Measurements from ENCODE around the gene UBE2F.
"Not testable (repeated sequence)": the region's sequence is repeated elsewhere in the genome, so short reads cannot be mapped to it uniquely, and the experiment has no call there.

Gene UBE2F

GRCh38 chr2:237944302-237944701, 22.5 kb upstream of the UBE2F start:
- DNase-seq (ENCODE audit: low spot score), result no peak

- DNase-seq (ENCODE audit: low spot score), result no peak
Measured at GRCh38 chr2:237946423-237946822, 20.4 kb upstream of the UBE2F start.

- DNase-seq (ENCODE audit: low spot score), result not testable (repeated sequence)
Measured at GRCh38 chr2:237951354-237951753, 15.5 kb upstream of the UBE2F start.

- no peak for DNase-seq (ENCODE audit: low spot score)
Measured at GRCh38 chr2:237951878-237952277, 14.9 kb upstream of the UBE2F start.

DNA sequence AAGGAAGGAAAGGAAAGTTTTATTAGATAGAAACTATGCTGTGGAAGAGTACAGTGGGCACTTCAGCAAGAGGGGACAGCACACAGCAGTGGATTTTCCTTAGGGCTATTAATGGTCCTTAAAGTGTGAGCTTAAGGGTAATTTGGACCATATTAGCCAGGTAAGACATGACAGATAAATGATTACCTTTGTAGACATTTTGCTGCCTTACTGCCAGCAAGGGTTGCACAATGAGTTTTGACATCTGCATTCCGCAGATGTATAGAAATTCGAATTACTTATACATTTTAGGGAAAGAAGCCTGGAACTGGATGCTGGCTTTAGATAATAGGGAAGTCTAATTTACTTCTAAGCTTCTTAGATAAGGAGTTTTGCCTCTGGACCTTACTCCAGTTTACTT, 14.0 kb upstream of the UBE2F start:
- DNase-seq (ENCODE audit: low spot score), result no peak

DNA sequence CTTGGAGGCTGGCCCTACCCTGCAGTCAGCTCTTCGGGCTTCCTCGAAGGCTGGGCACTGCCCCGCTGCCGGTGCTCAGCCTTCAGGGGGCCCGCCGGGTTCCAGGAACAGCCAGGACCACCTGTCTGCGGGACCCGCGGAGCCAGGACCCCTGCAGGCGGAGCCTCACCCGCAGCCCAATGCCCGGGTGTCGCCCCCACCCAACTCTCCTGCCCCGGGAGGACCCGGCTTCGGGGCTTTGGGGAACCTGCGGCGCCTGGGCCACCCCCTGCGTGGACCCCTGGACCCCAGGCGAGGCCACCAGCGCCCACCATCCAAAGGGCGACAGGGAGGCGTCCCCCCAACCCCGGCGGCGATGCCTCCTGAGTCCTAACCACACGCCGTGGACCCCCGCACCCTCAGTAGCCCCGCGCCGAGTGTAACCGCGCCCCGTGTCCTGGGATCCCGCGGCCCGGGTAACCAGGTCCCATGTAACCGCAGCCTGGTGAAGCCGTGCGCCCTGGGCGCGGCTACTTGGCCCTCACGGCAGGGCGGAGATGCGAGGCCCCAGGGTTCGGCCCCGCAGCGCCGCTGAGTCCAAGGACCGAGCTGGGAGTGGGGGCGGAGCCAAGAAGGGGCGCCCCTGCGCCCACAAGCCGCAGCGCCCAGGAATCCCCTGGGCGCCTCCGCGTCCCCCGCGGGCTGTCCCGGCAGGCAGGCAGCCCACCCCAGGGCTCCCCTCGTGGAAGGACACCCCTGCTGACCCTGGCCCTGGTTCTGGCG, 11.0 kb upstream of the UBE2F start:
- no peak for DNase-seq (ENCODE audit: low spot score)

GRCh38 chr2:237956402-237956736, 10.4 kb upstream of the UBE2F start:
- DNase-seq (ENCODE audit: low spot score), result no peak

GRCh38 chr2:237961637-237962036, 5.2 kb upstream of the UBE2F start:
- DNase-seq (ENCODE audit: low spot score), result no peak

- no peak for DNase-seq (ENCODE audit: low spot score)
Measured at GRCh38 chr2:237962432-237963084, 4.3 kb upstream of the UBE2F start.

DNA sequence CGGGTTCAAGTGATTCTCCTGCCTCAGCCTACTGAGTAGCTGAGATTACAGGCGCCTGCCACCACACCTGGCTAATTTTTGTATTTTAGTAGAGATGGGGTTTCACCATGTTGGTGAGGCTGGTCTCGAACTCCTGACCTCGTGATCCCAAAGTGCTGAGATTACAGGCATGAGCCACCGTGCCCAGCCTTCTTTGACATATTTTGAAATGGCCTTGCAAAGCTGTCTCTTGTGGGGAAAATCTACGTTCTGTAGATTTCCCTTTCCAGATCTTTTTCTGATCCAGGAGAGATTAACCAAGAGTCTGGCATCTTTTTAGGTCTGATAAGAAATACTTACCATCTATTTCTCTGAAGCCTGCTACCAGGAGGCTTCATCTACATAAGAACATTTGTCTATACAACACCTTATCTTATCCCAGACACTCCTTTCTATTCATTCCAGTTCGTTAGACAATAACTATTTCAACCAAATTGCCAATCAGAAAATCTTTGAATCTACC, 3.3 kb upstream of the UBE2F start:
- not testable (repeated sequence) for DNase-seq (ENCODE audit: low spot score)

- no peak for DNase-seq (ENCODE audit: low spot score)
Measured at GRCh38 chr2:237964194-237964577, 2.6 kb upstream of the UBE2F start.

- no peak for DNase-seq (ENCODE audit: low spot score)
Measured at GRCh38 chr2:237964578-237965404, 2.0 kb upstream of the UBE2F start.

GRCh38 chr2:237965844-237966243, 970 bp upstream of the UBE2F start:
- DNase-seq (ENCODE audit: low spot score), result not testable (repeated sequence)

GRCh38 chr2:237966250-237966564, 607 bp upstream of the UBE2F start:
- no peak for DNase-seq (ENCODE audit: low spot score)

- DNase-seq (ENCODE audit: low spot score), result no peak
Measured at GRCh38 chr2:237967463-237967951, 693 bp downstream of the UBE2F start.

DNA sequence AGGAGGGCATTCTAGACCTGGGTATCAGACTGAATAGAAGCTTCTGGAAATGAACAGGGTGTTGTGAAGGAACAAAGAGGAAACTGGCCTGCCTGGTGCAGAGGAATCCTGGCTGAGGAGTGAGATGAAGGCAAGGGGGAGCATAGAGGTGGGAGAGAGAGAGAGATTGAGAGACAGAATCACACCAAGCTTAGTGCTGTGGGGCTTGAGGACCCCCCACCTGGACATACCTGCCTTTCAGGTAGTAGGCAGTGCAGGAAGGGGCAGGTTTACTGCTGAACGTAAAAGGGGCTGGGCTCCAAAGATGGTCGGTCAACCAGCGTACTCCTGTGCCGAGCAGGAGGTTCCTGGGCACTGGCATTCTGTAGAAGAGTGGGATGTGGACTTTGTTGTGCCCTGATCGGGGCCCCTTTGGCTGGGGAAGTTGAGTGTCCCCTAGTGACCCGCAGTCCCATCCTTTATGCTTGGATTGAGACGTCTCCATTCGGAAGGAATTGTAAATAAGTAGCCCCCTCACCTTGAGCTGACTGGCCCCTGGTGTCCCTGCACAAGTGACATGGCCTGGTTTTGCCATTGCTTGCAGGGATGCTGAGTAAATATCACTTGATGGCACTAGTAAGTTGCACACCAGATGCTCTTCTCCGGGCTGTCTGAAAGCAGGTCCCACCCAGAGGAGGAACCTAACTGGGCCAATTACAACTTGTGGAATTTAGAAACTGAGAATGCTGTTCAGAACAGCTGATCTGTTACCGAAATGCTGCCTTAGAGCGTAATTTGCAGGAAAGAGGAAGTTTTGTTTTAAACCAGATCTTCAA, 1.4 kb downstream of the UBE2F start:
- DNase-seq (ENCODE audit: low spot score), result peak; percentile 75

- no peak for DNase-seq (ENCODE audit: low spot score)
Measured at GRCh38 chr2:237971661-237972060, 4.8 kb downstream of the UBE2F start.

GRCh38 chr2:237972211-237972610, 5.4 kb downstream of the UBE2F start:
- DNase-seq (ENCODE audit: low spot score), result no peak

DNA sequence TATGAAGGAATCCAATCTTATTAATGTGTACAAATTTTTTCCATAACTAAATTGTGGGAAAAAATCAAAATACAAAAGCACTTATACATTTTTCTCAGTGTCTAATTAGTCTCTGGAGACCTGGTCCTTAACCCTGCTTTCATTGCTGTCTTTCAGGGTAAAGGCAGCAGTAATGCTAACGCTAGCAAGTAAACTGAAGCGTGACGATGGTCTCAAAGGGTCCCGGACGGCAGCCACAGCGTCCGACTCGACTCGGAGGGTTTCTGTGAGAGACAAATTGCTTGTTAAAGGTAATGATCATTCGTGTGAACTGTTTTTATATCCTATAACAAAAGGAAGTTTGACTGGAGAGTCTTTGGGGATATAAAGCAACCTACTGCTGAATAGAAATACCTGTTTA, 6.1 kb downstream of the UBE2F start:
- no peak for DNase-seq (ENCODE audit: low spot score)

GRCh38 chr2:237977380-237977779, 10.6 kb downstream of the UBE2F start:
- no peak for DNase-seq (ENCODE audit: low spot score)

GRCh38 chr2:237978058-237978712, 11.4 kb downstream of the UBE2F start:
- no peak for DNase-seq (ENCODE audit: low spot score)

Measured in CD4-positive, alpha-beta T cell treated with Interleukin-6 at 100 ng/mL for 8 hours (primary cell).